Sciatic nerve (tissue), 2 donors: ENCODE results near the gene ALDH3A2. TPM values are rescaled to one million over a fixed set of nuclear protein-coding genes. Genes with fewer than 3 reads are reported as not detected.
A peak's percentile ranks its signal among the peaks of the same experiment; 100 is the strongest.
"Not testable (repeated sequence)": the region's sequence is repeated elsewhere in the genome, so short reads cannot be mapped to it uniquely, and the experiment has no call there.

Experiments
- ATAC-seq: fragments of 200-7000 bp; cut with Tn5 transposase; one replicate; pipeline ENCODE4 v1.9.1; 2020; ENCODE audit warnings: mild to moderate bottlenecking, moderate library complexity
- DNase-seq: peaks from one replicate; pipeline ENCODE4 v3.0.0-alpha.2; 2020; ENCODE audit warnings: low spot score
- intact Hi-C: fragments of 100-400 bp; cut with DNase I; formaldehyde crosslinking; loops from one replicate; pipeline ENCODE4 v1.14.2; 2022
- total RNA-seq: library from RNA; stranded (reverse); fragmentation: NEBNext Ultra II Directional; extraction: Animal tissue kit (Norgen Biotek cat#: 25700); gene quantifications from one replicate; pipeline ENCODE4 v1.2.1, GENCODE V29; 2021
- donor health status: DM: no; HTN: no; CAD: no.
- donor health status: DM: no; HTN: no; CAD: no.

ALDH3A2 gene
- total RNA-seq, 1 donor from 2014 or later: 74.3 TPM

- intact Hi-C loops: no loop called here
- DNase-seq (no peak), ATAC-seq (peak; percentile 93)
Measured at GRCh38 chr17:19672009-19672750, 23.6 kb downstream of the ALDH3A2 start.

GRCh38 chr17:19673623-19674022 lies 25.1 kb downstream of the ALDH3A2 start:
- ATAC-seq: no peak
- no peak for DNase-seq
- intact Hi-C loops: no loop called here

- ATAC-seq (no peak), DNase-seq (no peak)
- intact Hi-C loops: no loop called here
Measured at GRCh38 chr17:19676896-19677295, 28.3 kb downstream of the ALDH3A2 start.

GRCh38 chr17:19677736-19678379 lies 29.3 kb downstream of the ALDH3A2 start:
- ATAC-seq: no peak
- DNase-seq: no peak
- intact Hi-C loops: no loop called here

- no peak for ATAC-seq
- DNase-seq: no peak
- intact Hi-C loops: no loop called here
Measured at GRCh38 chr17:19678581-19679453, 30.3 kb downstream of the ALDH3A2 start.

GRCh38 chr17:19683117-19683516 lies 34.6 kb downstream of the ALDH3A2 start:
- intact Hi-C loops: no loop called here
- DNase-seq (no peak), ATAC-seq (no peak)

GRCh38 chr17:19684909-19685580 lies 36.5 kb downstream of the ALDH3A2 start:
- DNase-seq, ATAC-seq, intact Hi-C loops: not testable (repeated sequence)

GRCh38 chr17:19686400-19687090 lies 38.0 kb downstream of the ALDH3A2 start:
- intact Hi-C loops: no loop called here
- ATAC-seq (no peak), DNase-seq (no peak)

GRCh38 chr17:19702217-19702641 lies 53.7 kb downstream of the ALDH3A2 start:
- DNase-seq (no peak), ATAC-seq (no peak)
- intact Hi-C loops: no loop called here

GRCh38 chr17:19703106-19703827 lies 54.7 kb downstream of the ALDH3A2 start:
- intact Hi-C loops: no loop called here

GRCh38 chr17:19703828-19704613 lies 55.5 kb downstream of the ALDH3A2 start:
- ATAC-seq (peak; percentile 35), DNase-seq (no peak)
- intact Hi-C loops: no loop called here

More at GRCh38 chr17:19703106-19703827, 54.7 kb downstream of the ALDH3A2 start:
- ATAC-seq: peak; percentile 24
- DNase-seq: no peak

- intact Hi-C loops: no loop called here
- no peak for ATAC-seq
- DNase-seq: no peak
Measured at GRCh38 chr17:19705201-19705600, 56.6 kb downstream of the ALDH3A2 start.

- no peak for DNase-seq
- intact Hi-C loops: no loop called here
- no peak for ATAC-seq
Measured at GRCh38 chr17:19705771-19706770, 57.5 kb downstream of the ALDH3A2 start.

GRCh38 chr17:19706791-19707727 lies 58.5 kb downstream of the ALDH3A2 start:
- ATAC-seq: no peak
- intact Hi-C loops: no loop called here

GRCh38 chr17:19707728-19708221 lies 59.2 kb downstream of the ALDH3A2 start:
- DNase-seq (no peak), ATAC-seq (no peak)
- intact Hi-C loops: no loop called here

More at GRCh38 chr17:19706791-19707727, 58.5 kb downstream of the ALDH3A2 start:
- no peak for DNase-seq
